Motor neuron (in vitro differentiated cells): ENCODE results near the gene BTNL9. TPM values are rescaled to one million over a fixed set of nuclear protein-coding genes. Genes with fewer than 3 reads are reported as not detected.
"Not testable (repeated sequence)": the region's sequence is repeated elsewhere in the genome, so short reads cannot be mapped to it uniquely, and the experiment has no call there.

Source experiments
- ATAC-seq, 8 experiments: fragments of 200-7000 bp; cut with Tn5 transposase; replicated peaks in 6 of 8; 2 replicates each; pipeline ENCODE4 v1.8.0; 2021; ENCODE audit warnings: mild to moderate bottlenecking in 8 of 8, moderate library complexity in 8 of 8
- H3K27ac ChIP-seq, 2 donors: fragments of 250-450 bp; sonication (Bioruptor Pico); 2 replicates each; pipeline ENCODE4 v1.9.0; 2021; ENCODE audit warnings: antibody characterized with exemption in 2 of 2, mild to moderate bottlenecking in 2 of 2, moderate library complexity in 1 of 2
- H3K4me1 ChIP-seq, 2 donors: fragments of 250-450 bp; sonication (Bioruptor Pico); replicated peaks in 1 of 2; 2 replicates each; pipeline ENCODE4 v1.6.1; 2021; ENCODE audit warnings: antibody characterized with exemption in 2 of 2, mild to moderate bottlenecking in 2 of 2, moderate library complexity in 1 of 2
- H3K4me3 ChIP-seq, 5 donors: fragments of 250-450 bp; sonication (Bioruptor Pico); 2 replicates each; pipeline ENCODE4 v1.9.0; 2021; ENCODE audit warnings: antibody characterized with exemption in 5 of 5, mild to moderate bottlenecking in 5 of 5, moderate library complexity in 4 of 5
- WGBS, 10 experiments: fragments of 450-650 bp; shearing (Covaris generic); methylation state at CpG; one replicate each; pipeline ENCODE4 v1.0.0; 2022; 5-methylcytosine and 5-hydroxymethylcytosine counted together
- in situ Hi-C, 9 experiments: fragments of 400-800 bp; cut with MboI; loops; one replicate each; pipeline ENCODE4 v1.15.0; 2021; ENCODE audit warnings: low sequenced_read_pairs in 9 of 9, low pct_unique_long_range_greater_than_20kb in 2 of 9; ENCODE audit not compliant: unreplicated experiment in 9 of 9
- total RNA-seq, 8 experiments: library from RNA; unstranded; fragments of 300-600 nt; gene quantifications; 2 replicates each; pipeline versions ENCODE4 v1.2.3 to v1.2.4, GENCODE V29; 2022

BTNL9 gene
- 1 to 10 TPM in 4 of 8 experiments, under 1 TPM in 3, not detected in 1; 0.25 to 2.6 (median 1.1) TPM for total RNA-seq

- 24 to 100% (median 43%) methylated on average over 1 to 11 of the region's 17 CpGs; no CpG with 5 or more reads in 3 of the 10 experiments for WGBS, 10 experiments
- in situ Hi-C loops, result loop anchor here in 1 of 9 experiments (25.0 kb wide), 1 partner anchor 103 kb away; no protein-coding TSS in a partner anchor
- no peak within 1 kb of the TSS for H3K4me3 ChIP-seq
- no peak for ATAC-seq
- H3K4me1 ChIP-seq, result no peaks in the 10 kb centered on the region
- H3K27ac ChIP-seq, result no peak within 1 kb of the TSS
Observed at GRCh38 chr5:181039931-181040630, at the start of gene BTNL9. BTNL9 (plus strand) TSS chr5:181040266; CDS start chr5:181045490, 5,224 bp downstream.

DNA sequence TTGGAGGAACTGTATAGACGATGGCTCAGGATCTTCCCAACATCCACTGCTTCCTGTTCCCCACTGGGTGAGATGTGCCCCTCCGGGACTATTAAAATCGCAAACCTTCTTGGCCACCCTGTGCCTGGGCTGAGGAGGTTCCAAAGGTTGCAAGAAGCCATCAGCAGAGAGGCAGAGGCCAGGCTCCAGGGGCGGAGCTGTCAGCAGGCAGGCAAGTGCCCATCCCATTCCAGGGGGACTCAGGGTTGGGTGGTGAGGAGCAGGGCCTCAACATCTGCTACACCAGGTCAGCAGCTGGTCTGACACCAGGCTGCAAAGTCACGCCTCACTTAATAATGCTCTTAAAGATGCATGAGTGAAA, 49.2 kb upstream of the BTNL9 start:
- no peaks in the 10 kb centered on the region for H3K4me1 ChIP-seq
- H3K4me3 ChIP-seq, result no peak overlapping the region
- no peak overlapping the region for H3K27ac ChIP-seq
- 0% methylated on average over 1 of the region's 5 CpGs; no CpG with 5 or more reads in 9 of the 10 experiments for WGBS, 10 experiments
- in situ Hi-C loops, result no loop called here
- ATAC-seq, result peak in 1 of 8 experiments; percentile 40

DNA sequence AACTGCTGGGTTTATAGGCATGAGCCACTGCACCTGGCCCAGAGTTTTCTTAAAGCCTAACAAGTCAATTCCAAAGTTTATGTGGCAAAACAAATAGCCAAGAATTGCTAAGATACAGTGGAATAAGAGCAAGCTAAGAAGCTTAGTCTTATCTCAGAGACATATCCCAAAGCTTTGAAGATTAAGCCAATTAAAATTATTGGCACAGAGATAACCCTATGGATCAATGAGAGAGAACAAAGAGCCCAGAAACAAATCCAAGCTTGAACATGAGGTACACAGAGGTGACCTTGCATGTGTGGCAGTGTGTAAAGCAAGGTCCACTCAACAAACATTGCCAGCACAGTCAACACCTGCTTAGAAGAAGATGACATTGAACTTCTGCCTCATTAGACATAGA, 38.1 kb upstream of the BTNL9 start:
- H3K27ac ChIP-seq, result no peak overlapping the region
- H3K4me3 ChIP-seq, result no peak overlapping the region
- no peak for ATAC-seq
- in situ Hi-C loops, result loop anchor here in 1 of 9 experiments (25.0 kb wide), 1 partner anchor 115 kb away; the partner anchor contains the start of gene BTNL8
- H3K4me1 ChIP-seq, result no peaks in the 10 kb centered on the region

- no peak for ATAC-seq
- in situ Hi-C loops, result loop anchor here in 1 of 9 experiments (25.0 kb wide), 1 partner anchor 118 kb away; the partner anchor contains the start of gene BTNL8
- Histone ChIP-seq H3K27ac (no peak overlapping the region), H3K4me3 (no peak overlapping the region), H3K4me1 (no peaks in the 10 kb centered on the region)
- 8 to 80% (median 70%) methylated on average over 1 to 6 of the region's 9 CpGs; no CpG with 5 or more reads in 3 of the 10 experiments for WGBS, 10 experiments
Observed at GRCh38 chr5:181005791-181006190, 34.3 kb upstream of the BTNL9 start.

GRCh38 chr5:181008136-181008535, 31.9 kb upstream of the BTNL9 start:
- WGBS, 10 experiments, result 0 to 100% (median 78%) methylated on average over 1 to 3 of the region's 6 CpGs; no CpG with 5 or more reads in 5 of the 10 experiments
- no peaks in the 10 kb centered on the region for H3K4me1 ChIP-seq
- in situ Hi-C loops, result loop anchor here in 1 of 9 experiments (25.0 kb wide), 1 partner anchor 121 kb away; the partner anchor contains the start of gene BTNL8
- ATAC-seq, result no peak
- no peak overlapping the region for H3K4me3 ChIP-seq
- H3K27ac ChIP-seq, result no peak overlapping the region

DNA sequence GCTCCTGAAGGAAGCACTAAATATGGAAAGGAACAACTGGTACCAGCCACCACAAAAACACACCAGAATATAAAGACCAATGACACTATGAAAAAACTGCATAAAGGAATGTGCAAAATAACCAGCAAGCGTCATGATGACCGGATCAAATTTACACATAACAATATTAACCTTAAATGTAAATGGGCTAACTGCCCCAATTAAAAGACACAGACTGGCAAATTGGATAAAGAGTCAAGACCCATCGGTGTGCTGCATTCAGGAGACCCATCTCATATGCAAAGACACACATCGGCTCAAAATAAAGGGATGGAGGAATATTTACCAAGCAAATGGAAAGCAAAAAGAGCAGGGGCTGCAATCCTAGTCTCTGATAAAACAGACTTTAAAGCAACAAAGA, 30.0 kb upstream of the BTNL9 start:
- not testable (repeated sequence) for H3K27ac ChIP-seq, H3K4me3 ChIP-seq, H3K4me1 ChIP-seq, ATAC-seq
- 15 to 80% (median 57%) methylated on average over 3 to 4 of the region's 4 CpGs; no CpG with 5 or more reads in 3 of the 10 experiments for WGBS, 10 experiments
- in situ Hi-C loops, result loop anchor here in 1 of 9 experiments (25.0 kb wide), 1 partner anchor 123 kb away; the partner anchor contains the start of gene BTNL8

- H3K4me1 ChIP-seq, H3K4me3 ChIP-seq, H3K27ac ChIP-seq, ATAC-seq: not testable (repeated sequence)
- in situ Hi-C loops, result loop anchor here in 1 of 9 experiments (25.0 kb wide), 1 partner anchor 127 kb away; the partner anchor contains the start of gene BTNL8
Observed at GRCh38 chr5:181014654-181015053, 25.4 kb upstream of the BTNL9 start.

DNA sequence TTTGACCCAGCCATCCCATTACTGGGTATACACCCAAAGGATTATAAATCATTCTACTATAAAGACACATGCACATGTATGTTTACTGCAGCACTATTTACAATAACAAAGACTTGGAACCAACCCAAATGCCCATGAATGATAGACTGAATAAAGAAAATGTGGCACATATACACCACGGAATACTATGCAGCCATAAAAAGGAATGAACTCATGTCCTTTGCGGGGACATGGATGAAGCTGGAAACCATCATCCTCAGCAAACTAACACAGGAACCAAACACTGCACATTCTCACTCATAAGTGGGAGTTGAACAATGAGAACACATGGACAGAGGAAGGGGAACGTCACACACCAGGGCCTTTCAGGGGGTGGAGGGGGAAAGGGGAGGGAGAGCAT, 22.6 kb upstream of the BTNL9 start:
- not testable (repeated sequence) for H3K27ac ChIP-seq, H3K4me1 ChIP-seq, ATAC-seq, H3K4me3 ChIP-seq
- 100% methylated on average over 1 of the region's 3 CpGs; no CpG with 5 or more reads in 8 of the 10 experiments for WGBS, 10 experiments
- in situ Hi-C loops, result loop anchor here in 1 of 9 experiments (25.0 kb wide), 1 partner anchor 130 kb away; the partner anchor contains the start of gene BTNL8

- ATAC-seq, result no peak
- 0 to 80% (median 66%) methylated on average over 1 to 2 of the region's 3 CpGs; no CpG with 5 or more reads in 6 of the 10 experiments for WGBS, 10 experiments
- no peaks in the 10 kb centered on the region for H3K4me1 ChIP-seq
- H3K27ac ChIP-seq, result no peak overlapping the region
- H3K4me3 ChIP-seq, result no peak overlapping the region
- in situ Hi-C loops, result loop anchor here in 1 of 9 experiments (25.0 kb wide), 1 partner anchor 133 kb away; the partner anchor contains the start of gene BTNL8
Observed at GRCh38 chr5:181020688-181021087, 19.4 kb upstream of the BTNL9 start.

DNA sequence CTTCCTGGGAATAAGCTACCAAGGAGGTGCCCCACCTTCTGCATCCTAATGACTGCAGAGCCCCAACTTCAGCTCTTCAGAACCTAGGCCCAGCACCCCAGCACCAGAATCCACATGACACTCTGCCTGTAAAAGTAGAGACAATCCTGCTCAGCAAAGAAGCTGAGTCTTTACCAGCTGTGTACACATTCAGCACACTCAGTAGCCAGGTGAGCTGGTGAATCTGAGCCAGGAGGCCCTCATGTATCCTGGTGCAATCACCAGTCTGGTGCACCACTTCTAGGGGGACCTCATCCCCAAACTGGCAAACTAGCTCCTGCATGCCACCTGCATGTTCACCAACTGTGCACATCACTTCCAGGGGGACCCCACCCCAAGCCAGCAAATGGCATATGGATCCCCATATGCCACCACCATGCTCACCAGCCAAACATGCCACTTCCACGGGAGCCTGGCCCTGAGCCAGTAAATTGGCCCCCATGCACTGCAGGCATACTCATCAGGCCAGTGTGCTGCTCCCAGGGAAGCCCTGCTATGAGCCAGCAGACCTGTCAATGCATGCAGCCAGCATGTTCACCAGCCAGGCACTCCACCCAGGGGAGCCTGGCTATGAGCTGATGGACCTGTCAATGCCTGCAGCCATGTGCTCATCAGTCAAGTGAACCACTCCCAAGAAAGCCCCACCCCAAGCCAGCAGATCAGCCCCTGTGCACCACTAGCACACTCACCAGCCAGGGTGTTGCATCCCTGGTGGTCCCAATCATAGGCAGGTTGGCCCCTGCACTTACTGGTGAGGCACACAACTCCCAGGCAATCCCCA, 15.6 kb upstream of the BTNL9 start:
- no peaks in the 10 kb centered on the region for H3K4me1 ChIP-seq
- 0% methylated on average over 1 of the region's 1 CpG; no CpG with 5 or more reads in 9 of the 10 experiments for WGBS, 10 experiments
- no peak overlapping the region for H3K4me3 ChIP-seq
- ATAC-seq, result peak in 1 of 8 experiments; percentile 39
- in situ Hi-C loops, result loop anchor here in 2 of 9 experiments (25.0 kb wide), 2 partner anchors 87 to 137 kb away; partner anchors contain the start of gene BTNL8 (in 1 of the 2)
- H3K27ac ChIP-seq, result no peak overlapping the region

DNA sequence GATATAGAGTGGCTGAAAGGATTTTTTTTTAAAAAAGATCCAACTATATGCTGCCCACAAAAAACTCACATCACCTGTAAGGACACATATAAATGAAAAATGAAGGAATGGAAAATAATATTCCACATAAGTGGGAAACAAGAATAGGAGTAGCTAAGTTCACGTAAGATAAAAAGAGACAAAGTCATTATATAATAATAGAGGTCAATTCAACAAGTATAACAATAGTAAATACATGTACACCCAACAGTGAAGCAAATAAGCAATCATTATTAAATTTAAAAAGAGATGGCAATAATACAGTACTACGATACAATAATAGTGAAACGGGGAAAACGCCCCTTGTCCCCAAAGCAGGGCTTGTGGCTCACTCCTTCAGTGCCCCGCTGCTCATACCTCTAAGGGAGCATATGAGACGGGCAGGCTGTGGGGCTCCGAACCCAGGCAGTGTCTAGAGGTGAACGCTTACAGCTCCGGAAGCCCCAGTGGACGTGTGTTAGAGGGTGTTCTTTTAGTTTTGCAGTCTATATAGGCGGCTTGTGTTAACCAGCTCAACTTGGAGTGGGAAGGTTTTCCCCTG, 12.5 kb upstream of the BTNL9 start:
- ATAC-seq, result no peak
- WGBS, 10 experiments, result 39 to 100% (median 62%) methylated on average over 1 to 10 of the region's 11 CpGs; no CpG with 5 or more reads in 1 of the 10 experiments
- in situ Hi-C loops, result loop anchor here in 1 of 9 experiments (25.0 kb wide), 1 partner anchor 90 kb away; no protein-coding TSS in a partner anchor
- Histone ChIP-seq H3K4me3 (no peak overlapping the region), H3K27ac (no peak overlapping the region), H3K4me1 (no peaks in the 10 kb centered on the region)

DNA sequence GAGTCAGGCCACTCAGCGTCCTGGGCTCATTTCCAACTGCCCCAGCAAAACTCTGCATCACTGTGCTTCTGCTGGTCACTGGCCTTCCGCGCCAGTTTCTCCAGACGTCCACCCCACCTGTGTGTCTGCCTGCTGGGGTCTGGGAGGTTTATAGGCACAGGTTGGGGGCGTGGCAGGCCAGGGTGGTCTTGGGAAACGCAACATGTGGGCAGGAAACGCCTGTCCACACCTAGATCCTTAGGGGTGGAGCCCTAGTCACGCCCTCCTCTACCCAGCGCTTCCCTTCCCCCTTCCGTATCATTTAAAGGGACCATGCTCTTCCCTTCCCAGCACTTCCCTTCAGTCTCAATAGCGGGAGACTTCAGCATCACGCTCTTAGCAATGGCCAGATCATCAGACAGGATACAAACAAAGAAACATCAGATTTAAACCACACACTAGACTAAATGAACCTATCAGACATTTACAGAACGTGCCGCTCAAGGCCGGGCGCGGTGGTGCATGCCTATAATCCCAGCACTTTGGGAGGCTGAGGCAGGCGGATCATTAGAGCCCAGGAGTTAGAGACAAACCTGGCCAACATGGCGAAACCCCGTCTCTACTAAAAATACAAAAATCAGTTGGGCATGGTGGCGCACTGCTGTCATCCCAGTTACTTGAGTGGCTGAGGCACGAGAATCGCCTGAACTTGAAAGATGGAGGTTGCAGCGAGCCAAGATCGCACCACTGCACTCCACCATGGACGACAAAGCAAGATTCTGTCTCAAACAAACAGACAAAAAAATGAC, 11.8 kb upstream of the BTNL9 start:
- no peak overlapping the region for H3K27ac ChIP-seq
- H3K4me1 ChIP-seq, result no peaks in the 10 kb centered on the region
- no peak for ATAC-seq
- 29 to 100% (median 66%) methylated on average over 1 to 16 of the region's 26 CpGs; no CpG with 5 or more reads in 1 of the 10 experiments for WGBS, 10 experiments
- H3K4me3 ChIP-seq, result no peak overlapping the region
- in situ Hi-C loops, result loop anchor here in 1 of 9 experiments (25.0 kb wide), 1 partner anchor 91 kb away; no protein-coding TSS in a partner anchor
